ENCODE data around the gene SLC35F3. TPM values are rescaled to one million over a fixed set of nuclear protein-coding genes. Genes with fewer than 3 reads are reported as not detected.

The SLC35F3 gene
- total RNA-seq, 1 donor from 2014 or later = 0.49 TPM

- no peaks in the 10 kb centered on the region for H3K9me3 ChIP-seq
- peaks cover 0 to 21% of the 10 kb centered on the region in 2 donors for H3K36me3 ChIP-seq
- peak overlapping the region; percentile 90 for H3K27ac ChIP-seq
- H3K4me1 ChIP-seq = peaks cover 36% of the 10 kb centered on the region
- intact Hi-C loops (cut with DNase I) = no loop called here
- H3K4me3 ChIP-seq = peak overlapping the region; percentile 57 to 68
- no peak for DNase-seq (ENCODE audit: extremely low spot score in 2 of 2)
- no peaks in the 10 kb centered on the region for H3K27me3 ChIP-seq
- TF ChIP-seq POLR2A (IDR thresholded peaks at IDR 0.05) (no peak), POLR2AphosphoS5 (IDR thresholded peaks at IDR 0.05; ENCODE audit: insufficient read depth in 1 of 2, low read depth in 1 of 2) (no peak), CTCF (IDR thresholded peaks at IDR 0.05) (no peak)
These were observed 469.4 kb downstream of the SLC35F3 start for GRCh38 chr1:234373959-234374254.

Small RNA genes within 50 kb of the gene (microRNA-seq; reads per million reads assigned to microRNA genes)
- gene MIR4671 (ENCODE audit: borderline number of aligned reads, borderline replicate concordance) = not detected

Small RNA genes within 50 kb of the gene (small RNA-seq; reads per million reads assigned to genes)
- gene MIR4671 = not detected
